ENCODE data around the gene XPNPEP1.

XPNPEP1 gene

DNA sequence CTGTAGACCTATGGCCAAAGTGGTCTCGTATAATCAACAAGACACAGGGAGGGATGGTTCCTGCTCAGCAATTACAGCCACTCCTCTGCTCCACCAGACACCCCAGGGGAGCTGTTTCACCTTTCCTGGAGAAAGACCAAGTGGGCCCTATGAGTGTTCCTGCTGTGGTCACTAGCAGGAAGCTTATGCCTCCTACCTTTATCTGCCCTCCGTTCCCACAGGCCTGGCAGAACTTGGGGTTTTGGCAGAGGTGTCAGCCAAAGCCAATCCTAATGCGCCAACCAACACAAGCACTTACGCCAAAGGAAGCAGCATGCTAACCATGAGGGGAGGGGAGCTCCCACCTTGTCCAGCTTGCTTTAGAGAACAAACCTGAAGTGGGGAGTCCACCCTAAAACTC lies 31.2 kb downstream of the XPNPEP1 start:
- no peak for DNase-seq

DNA sequence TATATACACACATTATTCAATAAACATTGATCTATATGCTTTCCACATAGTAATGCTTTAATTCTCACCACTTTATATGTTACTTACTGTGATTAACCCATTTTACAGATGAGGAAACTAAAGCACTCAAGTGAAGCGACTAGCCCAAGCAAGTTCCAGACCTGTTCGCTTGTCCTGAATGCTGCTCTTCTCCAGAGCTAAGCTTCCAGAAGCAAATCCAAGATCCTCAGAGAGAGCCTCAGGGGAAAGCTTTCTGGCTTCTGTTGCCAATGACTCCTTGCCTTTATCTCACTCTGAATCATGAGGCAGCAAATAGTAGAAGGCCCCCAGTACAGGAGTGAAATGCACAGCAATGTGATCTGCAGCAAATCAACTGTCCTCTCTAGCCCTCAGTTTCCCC lies 32.2 kb downstream of the XPNPEP1 start:
- no peak for DNase-seq

DNA sequence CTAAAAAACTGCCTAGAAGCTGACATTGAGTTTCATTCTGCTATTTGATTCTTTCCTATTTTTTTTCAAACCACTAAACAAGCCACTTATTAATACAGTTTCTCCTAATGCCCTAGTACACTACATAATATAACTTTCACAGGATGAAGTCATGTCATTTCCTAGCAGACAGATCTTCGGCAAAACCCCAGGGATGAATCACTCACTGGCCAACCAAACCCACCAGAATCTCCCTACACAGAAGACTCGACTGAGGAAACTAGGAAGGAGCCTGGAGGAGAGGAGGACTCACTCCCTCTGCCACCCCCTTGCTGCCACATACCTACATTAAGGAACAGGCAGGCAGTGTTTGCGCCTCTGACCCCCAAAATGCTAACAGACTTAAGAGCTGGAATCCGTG lies 33.4 kb downstream of the XPNPEP1 start:
- peak; percentile 71 to 80 for DNase-seq

DNA sequence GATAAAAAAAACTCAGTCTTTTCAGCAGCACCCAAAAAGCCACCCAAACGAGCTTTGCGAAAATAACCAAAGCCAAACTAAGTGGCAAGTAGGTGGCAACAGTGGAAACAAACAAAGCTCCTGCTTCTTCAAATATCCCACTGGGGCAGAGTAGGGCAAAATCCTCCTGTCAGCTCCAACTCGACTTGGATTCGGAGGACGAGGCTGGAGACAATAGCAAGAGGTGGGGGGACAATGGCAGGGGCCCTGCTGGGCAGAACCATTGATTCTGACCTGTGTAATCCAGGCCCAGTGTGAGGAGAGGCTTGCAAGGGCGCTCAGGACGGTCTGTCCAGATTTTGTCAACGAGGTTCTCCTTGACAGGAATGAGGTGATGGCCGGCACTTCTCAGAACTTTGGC lies 35.5 kb downstream of the XPNPEP1 start:
- DNase-seq, result no peak

DNA sequence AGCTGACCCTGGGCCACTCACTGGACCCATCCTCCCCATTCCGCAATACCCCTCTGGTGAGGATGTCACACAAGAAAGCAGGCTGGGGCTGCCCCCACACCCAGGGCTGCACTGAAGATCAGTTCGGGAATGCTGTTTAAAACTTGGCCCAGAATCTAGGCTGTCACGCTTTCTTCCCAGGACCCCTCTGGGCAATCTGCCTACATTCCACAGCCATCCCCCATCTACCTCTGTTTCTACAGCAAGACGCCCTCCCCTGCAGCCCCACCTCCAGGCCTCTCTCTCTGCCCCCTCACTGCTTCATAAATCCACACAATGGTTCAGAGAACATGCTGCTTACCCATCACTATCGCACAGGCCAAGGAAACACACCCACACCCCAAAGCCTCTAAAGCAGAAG lies 36.1 kb downstream of the XPNPEP1 start:
- no peak for DNase-seq

DNA sequence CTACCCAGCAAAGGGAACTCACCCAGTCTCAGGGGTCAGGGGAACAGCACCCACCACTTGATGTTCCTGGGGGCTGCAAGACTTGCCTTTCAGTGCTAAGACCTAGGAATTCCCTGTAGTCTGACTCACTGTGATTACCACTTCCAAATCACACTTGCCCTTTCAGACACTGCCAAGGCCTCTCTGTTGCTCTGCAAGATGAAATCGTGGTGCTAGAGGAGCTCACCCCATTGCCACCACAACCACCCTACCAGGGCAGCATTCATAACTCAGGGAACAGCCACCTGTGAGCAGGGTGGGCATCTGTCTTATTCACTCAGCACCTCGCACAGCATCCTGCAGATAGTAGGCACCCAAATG lies 36.5 kb downstream of the XPNPEP1 start:
- no peak for DNase-seq

DNA sequence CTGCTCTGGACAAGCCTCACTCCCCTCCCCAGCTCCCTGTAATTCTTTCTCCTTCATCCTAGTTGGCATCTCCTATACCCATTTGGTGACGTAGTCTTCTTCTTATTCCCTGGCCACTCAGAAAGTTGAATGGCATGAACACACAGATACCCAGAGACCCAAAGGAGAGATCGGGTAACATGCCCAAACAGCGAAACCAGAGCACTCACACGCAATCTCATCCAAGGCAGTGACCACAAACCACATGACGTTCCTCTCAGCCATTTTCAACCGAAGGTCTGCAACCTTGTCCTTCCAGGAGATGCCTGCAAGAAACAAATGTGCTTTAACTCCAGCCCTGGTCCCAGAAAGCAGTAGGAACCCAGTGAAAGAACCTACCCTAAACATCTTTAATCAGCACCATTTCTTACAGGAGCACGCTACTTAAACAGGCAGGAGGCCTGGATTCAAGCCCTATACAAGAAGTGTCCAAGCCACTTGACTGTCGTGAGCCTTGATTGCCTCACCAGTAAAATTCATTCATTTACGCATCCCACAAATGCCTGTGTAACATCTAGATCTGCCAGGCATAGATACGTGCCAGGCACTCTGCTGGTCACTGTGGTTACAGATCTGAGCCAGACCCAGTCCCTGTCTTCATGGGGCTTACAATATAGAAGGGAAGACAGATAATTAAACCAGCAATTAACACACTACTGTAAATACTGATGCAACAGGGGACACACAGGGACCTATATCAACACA lies 37.1 kb downstream of the XPNPEP1 start:
- no peak for DNase-seq

DNA sequence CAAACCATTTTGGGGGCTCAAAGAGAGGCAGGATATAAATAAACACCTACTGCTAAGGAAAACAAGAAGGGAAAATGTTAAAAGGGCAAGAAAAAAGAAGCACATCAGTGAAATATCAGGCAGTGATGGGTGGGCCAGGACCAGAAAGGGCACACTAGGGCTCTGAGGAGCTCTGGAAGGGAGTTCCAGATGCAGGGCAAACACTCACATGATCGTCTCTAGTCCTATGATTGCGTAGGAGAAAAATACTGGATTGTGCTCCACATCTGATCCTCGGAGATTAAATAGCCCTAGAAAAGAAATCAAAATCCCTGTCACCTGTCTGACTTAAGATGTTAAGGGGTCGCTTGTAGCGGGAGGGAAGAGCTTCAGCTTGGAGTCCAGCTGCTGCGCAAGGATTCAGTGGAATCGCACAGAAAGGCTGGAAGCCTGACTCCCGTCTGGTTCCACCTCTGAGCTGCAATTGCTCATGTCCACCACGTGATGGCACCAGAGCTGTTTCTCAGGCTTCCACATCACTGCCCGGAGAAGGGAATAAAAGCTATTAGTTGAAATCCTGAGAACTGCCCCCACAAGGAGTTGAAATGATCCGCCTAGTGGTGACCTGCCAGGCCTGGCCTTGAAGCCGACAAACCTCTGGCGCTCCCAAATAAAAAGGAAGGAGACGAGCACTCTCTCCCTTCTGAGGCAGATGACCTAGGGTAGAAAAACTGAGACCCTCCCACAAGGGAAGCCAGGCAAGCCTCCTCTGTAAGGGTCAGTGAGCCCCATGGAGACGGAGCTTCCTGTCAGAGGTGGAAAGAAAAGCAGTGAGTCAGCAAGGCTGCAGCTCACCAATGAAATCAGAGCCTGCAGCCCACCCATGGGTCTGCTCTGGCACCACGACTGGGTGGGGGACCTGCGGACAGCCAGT lies 39.2 kb downstream of the XPNPEP1 start:
- peak; percentile 98 to 99 for DNase-seq

DNA sequence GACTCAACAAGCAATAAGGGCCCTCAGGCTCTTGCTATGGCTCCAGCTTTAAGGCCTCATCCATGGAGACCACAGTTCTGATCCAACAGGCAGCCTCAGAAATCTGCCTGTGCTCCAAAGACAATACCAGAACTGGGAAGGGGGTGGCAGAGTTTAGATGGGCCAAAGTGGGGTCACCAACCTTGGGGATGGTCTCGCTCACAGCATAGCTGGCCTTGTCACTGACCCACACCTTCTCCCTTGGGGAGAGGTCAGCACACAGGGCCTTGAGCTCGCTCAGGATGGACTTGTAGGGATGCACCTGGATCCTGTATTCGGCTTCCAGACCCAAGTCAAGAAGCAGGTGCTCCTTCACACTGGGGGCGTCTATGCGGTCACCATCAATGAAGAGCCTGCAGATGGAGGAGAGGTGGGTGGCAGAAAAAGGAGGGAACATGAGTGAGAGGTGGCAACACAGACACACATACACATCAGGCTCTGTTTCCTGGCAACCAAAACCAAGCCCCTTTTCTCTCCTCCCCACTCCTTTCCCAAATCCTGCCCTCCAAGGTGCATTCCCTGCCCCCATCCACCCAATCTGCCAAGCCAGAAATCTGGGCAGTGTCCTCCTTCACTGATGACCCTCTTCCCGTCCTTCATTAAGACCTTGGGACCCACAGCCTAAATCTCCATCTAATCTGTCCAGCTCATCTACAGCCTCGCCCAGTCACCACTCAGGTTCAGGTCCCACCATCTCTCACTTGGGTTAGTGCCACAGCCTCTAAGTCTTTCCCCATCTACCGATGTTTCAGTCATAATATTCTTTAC lies 40.9 kb downstream of the XPNPEP1 start:
- no peak for DNase-seq

DNA sequence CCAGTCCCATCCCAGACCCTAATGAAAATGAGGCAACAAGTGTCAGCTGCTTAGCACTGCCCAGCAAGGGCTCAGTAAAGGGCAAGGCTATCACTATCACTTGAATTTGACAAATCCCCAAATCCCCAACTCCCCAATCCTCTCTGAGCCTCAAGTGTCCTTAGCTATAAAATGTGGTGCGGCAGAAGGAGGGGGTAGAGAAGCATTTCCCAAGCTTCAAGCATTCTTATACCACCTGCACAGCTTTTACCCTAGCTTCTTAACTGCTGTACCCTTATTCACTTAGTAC lies 41.6 kb downstream of the XPNPEP1 start:
- no peak for DNase-seq

DNA sequence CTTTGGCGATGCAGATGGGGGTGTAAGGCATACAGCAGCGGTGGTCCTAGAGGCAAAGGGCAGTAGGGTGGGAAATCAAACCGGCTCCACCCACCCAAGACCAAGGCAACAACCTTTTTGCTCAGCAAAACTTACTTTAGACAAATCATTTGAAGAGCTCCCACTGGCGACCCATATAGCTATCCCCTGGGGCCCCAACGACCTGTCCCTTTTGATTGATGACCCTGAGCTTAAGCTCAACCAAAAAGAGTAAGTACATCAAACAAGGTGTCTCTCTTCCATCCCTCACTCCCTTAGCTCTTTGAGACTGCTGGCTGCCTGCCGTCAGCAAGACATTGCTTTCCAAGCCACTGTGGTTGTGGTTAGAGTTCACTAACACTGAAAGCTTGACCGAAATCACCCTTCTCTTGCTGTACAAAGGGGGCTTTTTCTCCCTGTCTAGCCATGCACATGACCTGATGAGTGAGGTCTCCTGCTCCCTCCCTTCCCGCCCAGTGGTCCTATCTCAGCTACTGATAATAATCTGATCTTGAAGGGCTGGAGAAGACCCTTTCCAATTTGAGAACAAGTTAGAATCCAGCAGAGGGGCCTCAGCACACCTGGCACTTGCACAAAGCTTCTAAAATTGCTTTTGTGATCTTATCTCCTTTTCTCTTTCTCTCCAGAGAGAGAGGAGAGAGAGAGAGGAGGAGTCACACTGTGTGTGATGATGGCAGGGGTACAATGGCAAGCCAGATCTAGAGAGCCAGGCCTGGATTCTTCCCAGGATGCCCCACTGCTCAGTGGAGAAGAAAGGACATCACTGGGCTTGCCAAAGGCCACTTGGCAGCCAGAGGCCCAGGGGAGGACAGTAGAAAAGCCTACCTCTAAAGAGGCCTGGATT lies 42.2 kb downstream of the XPNPEP1 start:
- DNase-seq, result no peak

DNA sequence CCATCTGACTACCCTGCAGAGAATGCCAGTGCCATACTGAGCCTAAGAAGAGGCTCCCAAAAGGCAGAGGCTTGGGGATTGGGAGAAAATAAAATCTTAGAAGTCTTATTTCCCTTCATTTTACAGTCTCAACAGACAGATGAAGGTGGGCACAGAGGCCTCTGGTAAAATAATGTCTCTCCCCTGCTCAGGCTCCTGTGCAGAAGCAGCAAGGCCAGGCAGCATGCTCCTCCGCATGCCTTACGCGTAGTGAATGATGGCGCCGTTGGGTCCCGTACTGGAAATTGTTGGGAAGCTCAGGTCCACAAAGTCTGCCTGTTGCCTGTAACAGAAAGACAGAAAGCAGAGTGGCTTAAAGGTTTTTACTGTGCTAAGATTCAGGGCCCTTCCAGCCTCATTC lies 45.8 kb downstream of the XPNPEP1 start:
- no peak for DNase-seq

DNA sequence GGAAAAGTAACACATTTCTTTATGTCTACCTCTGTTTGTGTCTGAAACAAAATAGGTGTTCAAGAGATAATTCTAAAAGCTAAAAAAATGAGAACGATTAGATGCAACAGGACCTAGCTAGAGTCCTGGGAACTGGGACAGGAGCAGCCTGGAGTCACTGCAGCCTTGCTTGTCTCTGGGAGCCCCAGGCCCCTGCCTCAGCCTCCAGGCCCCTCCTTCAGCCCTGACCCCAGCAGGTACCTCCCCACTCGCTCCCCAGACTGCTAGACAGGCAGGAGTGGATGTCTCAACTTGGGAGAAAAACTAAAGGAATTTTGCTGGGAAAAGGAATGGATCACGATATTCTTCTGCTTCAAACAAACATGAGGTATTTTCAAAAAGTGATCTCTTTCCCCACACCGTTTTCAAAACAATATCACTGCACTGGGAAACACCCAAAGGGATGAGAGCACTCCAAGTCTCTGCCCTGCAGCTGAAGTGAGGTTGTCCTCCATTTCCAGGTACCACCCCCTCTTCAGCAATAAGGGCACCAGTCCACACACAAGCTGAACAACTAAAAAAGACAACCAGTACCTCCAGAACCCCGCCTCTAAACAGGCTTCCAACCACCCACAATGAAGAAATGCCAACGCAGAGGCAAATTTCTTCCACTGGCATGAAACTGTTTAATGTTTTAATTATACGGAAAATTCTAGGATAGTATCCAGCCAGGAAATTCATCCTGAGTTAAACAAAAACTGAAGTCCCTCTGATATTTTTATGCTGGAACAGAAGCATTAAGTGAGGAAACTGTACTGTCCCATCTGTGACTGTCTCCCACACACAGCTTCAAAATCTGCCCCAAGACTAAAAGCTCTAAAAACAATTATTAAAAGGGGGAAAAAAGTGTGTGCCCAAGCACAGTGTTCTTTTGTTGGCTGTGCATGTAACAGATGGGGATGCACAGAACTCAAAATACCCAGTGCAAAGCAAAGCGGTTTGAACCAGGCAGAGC lies 47.2 kb downstream of the XPNPEP1 start:
- no peak for DNase-seq

DNA sequence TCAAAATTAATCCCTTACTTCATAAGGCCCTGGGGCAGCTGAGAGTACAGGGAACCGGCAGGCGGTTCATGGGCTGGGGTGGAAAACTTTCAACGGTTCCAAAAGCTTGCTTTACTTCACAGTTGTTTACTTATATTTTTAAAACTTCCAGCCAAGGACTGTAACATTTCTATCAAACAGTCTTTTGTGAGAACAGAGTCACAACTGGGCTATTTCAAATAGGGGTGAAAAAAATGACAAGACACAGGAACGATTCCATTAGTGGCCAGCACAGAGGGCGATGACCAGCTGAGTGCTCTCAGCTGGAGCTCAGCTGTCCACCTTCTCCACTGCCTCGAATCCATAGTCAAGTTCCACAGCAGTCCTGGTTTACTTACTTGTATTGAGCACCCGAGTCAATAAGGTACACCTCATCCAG lies 48.2 kb downstream of the XPNPEP1 start:
- DNase-seq, result no peak

DNA sequence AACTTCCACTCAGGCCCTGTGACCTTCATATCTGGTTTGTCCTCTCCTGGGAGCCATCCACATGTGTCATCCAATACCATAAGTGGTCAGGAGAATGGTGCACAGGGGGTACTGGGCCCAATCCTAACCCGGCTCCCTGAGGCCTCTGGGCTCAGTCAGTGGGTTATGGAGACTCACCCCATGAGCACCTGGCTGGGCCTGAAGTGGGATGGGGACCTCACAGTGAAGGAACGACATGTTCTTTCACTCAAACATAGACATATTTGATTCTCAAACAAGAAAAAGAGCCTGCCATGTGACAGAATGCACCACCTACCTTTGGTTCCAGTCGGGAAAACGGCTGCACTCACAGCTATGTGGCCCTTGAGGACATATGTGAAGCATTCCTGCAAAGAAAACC lies 51.8 kb downstream of the XPNPEP1 start:
- DNase-seq, result no peak

DNA sequence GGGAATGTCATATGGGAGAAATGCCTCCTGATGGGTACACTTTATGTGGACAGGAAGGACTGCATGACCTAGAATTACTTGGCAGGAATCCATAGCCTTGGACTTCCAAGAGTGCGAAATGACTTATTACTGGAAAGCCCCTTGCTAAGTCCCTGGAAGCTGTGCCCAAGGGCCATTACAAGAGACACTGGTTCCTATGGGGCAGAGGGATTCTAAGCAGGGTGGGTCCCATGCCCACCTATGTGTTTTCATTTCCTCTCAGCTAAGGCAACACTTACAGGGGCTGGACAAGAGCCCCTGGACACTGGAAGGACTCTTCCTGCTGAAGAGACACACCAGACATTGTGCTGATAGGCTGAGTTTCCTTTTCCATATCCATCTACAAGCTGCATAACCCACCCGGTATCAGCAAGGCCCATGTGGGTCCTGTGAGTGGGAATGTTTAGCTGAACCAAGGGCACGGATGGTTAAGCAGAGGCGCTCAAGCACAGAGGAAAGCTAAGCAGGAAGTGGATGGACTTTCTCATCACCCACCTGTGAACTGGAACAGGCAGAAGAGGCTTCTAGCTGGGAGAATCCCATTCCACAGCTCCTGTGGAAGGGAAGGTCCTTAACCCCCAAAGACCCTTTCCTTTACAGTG lies 56.2 kb downstream of the XPNPEP1 start:
- no peak for DNase-seq

DNA sequence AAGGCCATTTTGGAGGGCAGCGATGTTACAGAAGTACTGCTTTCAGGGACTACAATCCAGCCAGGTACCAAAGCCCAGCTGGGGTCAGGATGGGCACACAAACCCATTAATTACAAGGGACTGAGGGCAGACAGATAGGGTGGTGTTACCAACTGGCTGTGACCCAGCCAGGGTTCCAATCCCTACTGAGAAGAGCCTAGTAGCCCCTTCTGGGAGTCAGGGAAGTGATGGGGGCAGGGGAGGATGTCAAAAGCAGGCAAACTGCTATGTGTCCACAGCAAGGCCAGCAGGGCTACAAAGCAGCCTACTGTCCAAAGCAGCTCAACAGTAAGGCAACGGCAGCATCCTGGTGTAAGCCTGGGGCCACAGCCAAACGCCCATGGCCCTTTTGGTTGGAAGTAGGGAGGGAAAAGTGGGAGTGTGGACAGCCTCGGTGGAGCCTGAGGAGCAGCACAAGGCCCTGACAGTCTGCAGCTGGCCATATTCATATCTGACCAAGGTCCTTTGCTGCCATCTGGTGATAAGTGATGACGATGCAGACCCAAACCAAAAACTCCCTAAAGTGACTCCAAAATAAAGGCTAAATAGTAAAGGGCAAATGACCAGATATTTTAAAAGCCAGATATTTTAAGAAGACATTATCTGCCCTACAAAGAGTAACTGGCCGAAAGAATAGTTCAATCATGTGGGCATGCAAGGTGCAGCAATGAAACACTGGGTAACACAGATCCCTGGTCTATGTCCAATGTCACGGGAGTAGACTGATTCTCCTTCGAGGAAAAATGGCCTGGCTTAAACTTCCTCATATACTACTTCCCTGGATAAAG lies 56.9 kb downstream of the XPNPEP1 start:
- DNase-seq, result peak in 1 of 2 experiments; percentile 28

DNA sequence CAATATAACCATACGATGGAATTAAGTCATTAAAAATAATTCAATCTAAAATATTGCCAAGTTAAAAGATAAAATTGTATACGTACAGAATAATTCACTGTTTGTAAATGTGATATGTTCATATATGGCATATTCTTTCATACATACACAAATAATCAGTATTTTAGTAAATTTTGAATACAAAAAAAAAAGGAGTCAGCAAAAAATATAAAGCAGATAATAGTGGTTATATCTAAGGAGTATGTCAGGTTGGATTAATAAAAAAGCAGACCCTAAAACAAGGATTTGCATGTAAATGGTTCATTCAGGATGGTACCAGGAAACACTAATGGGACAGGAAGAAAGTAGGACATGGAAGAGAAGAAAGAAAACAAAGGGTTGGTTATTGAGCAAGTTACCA lies 59.5 kb downstream of the XPNPEP1 start:
- no peak for DNase-seq

DNA sequence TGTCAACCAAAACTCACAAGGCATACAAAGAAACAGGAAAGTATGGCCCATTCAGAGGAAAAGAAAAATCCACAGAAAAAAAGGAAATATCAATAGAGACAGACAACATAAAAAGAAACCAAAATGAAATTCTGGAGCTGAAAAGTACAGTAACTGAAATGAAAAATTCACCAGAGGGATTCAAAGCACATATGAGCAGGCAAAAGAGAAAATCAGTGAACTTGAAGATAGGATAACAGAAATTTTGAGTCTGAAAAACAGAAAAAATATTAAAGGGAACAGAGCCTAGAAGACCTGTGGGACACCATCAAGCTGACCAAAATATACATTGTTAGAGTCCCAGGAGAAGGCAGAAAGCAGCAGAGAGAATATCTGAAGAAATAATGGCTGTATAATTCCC lies 60.6 kb downstream of the XPNPEP1 start:
- DNase-seq, result no peak

DNA sequence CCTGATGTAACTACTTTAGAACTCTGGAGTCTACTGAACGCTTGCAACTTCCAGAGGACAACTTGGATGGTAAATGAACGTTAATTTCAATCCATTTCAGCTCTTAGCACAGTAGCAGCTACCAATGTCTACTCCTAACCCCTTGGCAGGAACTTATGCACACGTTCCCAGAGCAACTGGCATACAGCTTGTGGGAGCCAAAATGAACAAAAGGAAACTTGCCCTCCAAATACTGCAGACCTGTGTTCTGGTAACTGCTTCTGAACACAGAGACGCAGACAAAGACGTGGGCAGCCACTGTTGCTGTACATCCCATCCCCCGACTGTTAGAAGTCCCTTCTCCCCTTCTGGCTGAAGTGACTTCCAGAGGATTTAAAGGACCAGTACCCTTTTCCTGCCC lies 61.3 kb downstream of the XPNPEP1 start:
- DNase-seq, result no peak
